Stimulated activated CD8-positive, alpha-beta memory T cell treated with anti-CD3 and anti-CD28 coated beads, Interleukin-4, amount 100 ng/mL, for 1 hour (primary cell): ENCODE data around the gene ZNF284.
A peak's percentile ranks its signal among the peaks of the same experiment; 100 is the strongest.

Source experiments
- DNase-seq, 2 donors: peaks; one replicate each; pipeline ENCODE4 v3.0.0-alpha.2; 2020; ENCODE audit warnings: low read depth in 2 of 2, low spot score in 1 of 2

ZNF284 gene

DNA sequence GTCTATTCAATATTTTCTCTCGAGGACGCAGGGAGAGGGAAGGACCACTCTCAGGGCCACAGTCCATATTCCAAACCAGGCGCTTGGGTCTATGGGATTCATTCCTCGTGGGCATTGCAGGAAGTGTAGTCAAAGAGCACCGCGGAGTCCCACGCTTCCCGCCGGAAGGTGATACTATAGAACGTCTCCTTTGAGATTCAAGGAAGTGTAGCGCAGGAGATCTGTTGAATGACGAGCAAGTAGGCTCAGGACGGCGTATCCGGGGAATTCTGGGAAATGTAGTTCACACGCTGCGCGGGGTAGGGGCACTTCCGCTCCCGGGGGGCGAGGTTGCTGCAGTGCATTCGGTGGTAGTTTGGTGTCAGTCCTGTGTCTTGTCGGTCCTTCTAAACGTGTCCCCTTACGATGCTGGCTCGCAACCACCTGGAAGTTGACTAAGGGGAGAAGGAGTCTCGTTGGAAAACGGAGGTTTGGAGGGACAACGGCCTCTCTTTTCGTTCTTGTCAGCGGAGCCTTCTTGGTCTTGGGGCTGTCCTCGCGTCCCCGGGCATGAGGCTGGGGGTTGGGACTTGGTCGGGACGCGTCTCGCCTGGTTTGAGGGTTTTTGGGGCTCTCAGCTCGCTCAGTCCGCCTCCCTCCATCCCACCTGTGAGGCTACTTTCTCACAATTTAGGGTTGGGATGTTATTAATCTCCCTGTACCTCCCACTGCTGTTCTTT is at the start of gene ZNF284:
Gene ZNF284 (plus strand): TSS at position 336 of the 719 bp plus-strand sequence. CDS start 4,231 bp downstream, outside the sequence.
- peak in 1 of 2 donors; percentile 63 for DNase-seq

DNA sequence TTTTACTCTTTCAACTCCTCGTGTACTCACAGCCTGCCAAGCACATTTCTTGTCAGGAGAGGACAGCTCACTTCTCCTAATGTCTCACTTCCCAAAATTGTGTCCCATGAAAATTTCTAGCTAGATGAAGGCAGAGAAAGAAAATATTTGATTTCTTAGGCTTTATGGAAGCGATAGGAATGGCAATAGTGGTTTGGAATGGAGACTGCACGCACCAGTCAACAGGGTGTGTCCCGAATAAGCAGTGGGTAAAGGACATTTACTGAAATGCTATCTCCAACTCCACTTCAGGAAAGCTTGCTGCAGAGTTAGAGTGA is 47.1 kb upstream of the ZNF284 start:
- DNase-seq: no peak

DNA sequence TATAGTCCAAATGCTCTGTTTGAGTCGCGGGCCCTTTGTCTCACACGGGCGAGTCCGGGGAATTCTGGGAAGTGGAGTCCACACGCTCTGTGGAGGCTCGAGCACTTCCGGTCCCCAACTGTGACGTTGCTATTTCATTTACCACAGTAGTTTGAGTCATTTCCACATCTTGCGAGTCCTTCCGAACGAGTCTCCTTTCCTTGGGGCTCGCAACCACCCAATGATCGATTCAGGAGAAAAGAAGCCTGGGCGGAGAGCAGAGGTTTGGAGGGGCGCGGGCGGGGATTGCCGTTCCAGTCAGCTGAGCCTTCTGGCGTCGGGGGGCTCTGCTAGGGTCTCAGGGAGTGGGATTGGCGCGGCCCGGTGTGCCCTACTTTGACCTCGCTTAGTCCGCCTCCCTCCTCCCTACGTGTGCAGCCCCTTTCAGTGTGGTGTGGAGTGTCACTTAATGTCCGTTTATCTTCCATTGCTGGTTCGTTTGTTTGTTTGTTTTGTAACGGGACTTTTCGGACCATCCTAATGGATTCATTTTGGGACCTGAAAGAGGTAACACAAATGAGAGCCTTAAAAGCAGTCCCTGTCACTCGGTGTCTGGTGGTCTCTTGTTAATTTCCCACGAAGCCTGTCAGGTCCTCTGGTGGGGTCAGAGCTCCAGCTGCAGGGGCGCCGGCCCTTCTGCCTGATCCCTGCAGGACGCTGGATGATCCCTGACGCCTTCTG is 46.6 kb upstream of the ZNF284 start, which contains the start of gene ZNF222:
Gene ZNF222 (plus strand): TSS at position 163 of the 720 bp plus-strand sequence. CDS start 58 bp downstream, at position 221.
- peak; percentile 54 to 55 for DNase-seq

DNA sequence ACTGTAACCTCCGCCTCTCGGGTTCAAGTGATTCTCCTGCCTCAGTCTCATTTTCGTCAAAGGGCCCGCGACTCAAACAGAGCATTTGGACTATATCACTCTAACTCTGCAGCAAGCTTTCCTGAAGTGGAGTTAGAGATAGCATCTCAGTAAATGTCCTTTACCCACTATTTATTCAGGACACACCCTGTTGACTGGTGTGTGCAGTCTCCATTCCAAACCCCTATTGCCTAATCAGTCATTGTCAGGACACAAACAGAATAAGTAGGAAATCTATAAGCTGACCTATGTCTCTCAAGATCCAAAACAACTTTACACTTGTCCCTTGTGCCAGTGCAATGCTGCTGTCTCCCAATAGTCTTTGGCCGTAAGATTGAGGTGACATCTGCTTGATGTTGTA is 45.3 kb upstream of the ZNF284 start:
- no peak for DNase-seq

DNA sequence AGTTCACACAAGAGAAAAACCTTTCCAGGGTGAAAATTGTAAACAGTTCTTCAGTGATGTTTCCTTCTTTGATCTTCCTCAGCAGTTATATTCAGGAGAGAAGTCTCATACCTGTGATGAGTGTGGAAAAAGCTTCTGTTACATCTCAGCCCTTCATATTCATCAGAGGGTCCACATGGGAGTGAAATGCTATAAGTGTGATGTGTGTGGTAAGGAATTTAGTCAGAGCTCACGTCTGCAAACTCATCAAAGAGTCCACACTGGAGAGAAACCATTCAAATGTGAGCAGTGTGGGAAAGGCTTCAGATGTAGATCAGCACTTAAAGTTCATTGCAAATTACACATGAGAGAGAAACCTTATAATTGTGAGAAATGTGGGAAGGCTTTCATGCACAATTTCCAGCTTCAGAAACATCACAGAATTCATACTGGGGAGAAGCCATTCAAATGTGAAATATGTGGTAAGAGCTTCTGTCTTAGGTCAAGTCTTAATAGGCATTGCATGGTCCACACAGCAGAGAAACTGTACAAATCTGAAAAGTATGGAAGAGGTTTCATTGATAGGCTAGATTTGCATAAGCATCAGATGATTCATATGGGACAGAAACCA is 39.9 kb upstream of the ZNF284 start:
- DNase-seq: no peak

DNA sequence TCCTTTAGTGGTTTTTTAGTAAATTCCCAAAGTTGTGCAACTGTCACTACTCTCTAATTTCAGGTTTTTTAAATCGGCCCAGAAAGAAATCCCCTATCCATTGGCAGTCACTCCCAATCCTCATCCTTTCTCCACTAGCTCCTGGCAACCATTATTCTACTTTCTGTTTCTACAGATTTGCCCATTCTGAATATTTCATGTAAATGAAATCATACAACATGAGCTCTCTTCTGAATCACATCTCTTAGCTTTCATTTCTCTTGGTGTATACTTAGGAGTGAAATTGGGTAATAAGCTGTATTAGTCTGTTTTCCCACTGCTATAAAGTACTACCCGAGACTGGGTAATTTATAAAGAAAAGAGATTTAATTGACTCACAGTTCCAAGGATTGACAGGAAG is 29.8 kb upstream of the ZNF284 start:
- DNase-seq: no peak

DNA sequence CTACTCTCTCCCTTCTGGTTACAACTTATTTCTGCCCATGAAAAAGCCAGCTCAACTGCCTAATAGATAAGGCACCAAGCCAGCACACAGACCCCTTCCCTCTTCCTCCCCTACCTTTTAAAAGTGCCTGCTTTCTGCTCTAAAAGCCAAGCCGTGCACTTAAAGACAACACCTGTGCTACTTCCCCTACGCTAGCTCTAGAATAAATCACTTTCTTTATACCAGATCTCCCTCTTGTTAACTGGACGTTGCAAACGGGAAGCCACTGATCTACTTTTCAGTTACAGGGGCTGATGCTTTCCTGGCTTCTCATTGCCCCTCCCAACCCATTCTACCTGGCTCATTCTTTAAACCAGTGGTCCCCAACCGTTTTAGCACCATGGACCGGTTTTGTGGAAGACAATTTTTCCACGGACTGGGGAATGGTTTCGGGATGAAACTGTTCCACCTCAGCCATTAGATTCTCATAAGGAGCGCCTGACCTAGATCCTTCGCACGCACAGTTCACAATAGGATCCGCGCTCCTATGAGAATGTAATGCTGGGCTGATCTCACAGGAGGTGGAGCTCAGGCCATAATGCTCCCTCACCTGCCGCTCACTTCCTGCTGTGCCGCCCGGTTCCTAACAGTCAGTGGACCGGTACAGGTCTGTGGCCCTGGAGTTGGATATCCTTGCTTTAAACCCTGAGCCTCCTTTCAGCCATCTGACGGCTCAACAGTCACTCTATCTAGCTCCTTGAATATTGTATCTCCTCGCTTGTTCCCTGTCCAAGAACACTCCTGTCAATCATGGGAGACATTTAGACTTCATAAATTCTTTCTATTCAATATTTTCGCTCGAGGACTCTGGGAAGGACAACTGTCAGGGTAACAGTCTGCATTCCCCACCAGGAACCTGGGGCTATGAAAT is 21.0 kb upstream of the ZNF284 start:
- DNase-seq: no peak

DNA sequence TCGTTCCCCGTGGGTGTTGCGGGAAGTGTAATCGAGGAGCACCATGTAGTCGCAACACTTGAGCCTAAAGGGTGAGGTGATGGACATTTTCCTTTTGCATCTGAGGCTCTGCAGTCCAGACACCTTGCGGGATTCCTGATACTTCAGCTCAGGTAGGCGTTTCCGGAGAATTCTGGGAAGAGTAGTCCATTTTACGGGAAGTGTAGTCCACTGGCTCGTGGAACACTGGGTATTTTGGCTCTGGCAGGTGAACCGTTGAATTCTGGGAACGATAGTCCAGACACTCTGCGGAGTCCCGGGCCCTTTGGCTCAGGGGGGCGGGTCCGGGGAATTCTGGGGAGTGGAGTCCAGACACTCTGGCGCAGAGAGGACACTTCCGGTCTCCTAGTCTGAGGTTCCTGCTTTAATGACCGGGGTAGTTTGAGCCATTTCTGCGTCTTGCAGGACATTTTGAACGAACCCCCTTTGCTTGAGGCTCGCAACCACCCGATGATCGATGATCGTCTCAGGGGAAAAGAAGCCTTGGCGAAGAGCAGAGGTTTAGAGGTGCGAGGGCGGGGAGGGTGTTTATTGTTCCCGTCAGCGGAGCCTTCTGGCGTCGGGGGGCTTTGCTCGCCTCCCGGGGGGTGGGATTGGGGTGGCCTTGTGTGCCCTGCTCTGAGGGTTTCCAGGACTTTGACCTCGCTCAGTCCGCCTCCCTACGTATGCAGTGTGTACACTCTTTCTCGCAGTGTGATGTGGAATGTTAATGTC is 20.1 kb upstream of the ZNF284 start, which contains the start of gene ZNF223:
Gene ZNF223 (plus strand): TSS at position 387 of the 753 bp plus-strand sequence. CDS start 3,141 bp downstream, outside the sequence.
- peak in 1 of 2 donors; percentile 33 for DNase-seq

DNA sequence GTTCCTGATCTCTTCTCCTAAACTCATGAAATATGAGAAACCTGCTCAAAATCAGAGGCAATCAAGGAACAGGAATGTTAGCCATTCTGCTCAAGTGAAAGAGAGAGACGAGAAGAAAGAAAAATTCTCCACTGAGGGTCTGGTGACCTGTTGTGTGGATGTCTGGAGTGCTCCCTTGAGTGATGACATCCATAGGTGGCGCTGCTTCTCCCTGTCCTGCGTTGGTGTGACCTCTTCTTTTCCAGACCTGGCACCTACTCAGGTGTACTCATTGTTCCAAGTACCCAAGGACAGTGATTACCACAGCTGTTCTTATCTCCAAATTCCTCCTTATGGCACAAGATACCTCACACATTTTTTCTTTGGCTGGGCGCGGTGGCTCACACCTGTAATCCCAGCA is 16.1 kb upstream of the ZNF284 start:
- DNase-seq: no peak

DNA sequence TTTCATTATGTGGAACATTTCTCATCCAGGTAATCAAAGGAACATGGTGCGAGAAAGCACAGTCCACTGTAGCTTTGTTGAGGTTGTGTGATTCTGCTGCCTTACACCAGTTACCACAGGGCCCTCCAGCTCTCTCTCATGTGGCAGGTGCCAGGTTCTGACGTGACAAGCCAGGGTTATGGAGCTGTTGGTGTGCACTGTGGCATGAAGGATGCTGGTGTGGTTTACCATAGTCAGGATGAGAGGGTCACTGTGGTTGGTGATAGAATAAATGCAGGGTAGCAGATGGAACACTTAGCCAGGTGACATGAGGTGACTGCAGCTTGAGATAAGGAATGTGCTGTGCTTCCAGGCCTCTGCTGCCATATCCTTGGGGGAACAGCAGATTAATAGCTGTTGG is 12.7 kb upstream of the ZNF284 start:
- no peak for DNase-seq

DNA sequence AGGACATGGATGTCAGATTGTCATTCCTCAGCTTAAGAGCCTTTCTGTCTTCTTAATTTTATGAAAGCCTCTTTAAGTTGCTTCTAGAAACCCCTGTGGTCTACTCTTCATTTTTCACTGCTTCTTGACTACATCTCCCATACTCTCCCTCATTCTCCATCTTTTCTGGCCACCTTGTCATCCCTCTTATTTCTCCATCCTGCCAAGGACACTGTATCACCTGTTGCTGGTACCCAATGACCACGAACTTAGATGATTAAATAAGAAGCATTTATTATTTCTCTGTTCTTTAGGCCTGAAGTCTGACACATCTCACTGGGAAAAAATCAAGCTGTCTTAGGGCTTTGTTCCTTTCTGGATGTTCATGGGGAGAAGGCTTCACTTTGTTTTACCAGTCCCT is 10.9 kb upstream of the ZNF284 start:
- DNase-seq: no peak

DNA sequence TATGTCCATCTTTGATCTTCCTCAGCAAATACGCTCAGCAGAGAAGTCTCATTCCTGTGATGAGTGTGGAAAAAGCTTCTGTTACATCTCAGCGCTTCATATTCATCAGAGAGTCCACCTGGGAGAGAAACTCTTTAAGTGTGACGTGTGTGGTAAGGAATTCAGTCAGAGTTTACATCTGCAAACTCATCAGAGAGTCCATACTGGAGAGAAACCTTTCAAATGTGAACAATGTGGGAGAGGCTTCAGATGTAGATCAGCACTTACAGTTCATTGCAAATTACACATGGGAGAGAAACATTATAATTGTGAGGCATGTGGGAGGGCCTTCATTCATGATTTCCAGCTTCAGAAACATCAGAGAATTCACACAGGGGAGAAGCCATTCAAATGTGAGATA is 5.7 kb upstream of the ZNF284 start:
- DNase-seq: no peak

DNA sequence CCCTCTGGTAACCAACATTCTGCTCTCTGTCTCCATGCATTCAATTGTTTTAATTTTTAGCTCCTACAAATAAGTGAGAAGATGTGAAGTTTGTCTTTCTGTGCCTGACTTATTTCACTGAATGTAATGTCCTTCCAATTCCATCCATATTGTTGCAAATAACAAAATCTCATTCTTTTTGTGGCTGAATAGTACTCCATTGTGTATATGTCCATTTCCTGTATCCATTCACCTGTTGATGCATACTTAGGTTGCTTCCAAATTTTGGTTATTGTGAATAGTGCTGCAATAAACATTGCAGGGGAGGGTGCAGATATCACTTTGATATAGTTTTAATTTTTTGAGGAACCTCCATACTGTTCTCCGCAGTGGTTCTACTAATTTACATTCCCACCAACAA is 2.5 kb upstream of the ZNF284 start:
- no peak for DNase-seq

DNA sequence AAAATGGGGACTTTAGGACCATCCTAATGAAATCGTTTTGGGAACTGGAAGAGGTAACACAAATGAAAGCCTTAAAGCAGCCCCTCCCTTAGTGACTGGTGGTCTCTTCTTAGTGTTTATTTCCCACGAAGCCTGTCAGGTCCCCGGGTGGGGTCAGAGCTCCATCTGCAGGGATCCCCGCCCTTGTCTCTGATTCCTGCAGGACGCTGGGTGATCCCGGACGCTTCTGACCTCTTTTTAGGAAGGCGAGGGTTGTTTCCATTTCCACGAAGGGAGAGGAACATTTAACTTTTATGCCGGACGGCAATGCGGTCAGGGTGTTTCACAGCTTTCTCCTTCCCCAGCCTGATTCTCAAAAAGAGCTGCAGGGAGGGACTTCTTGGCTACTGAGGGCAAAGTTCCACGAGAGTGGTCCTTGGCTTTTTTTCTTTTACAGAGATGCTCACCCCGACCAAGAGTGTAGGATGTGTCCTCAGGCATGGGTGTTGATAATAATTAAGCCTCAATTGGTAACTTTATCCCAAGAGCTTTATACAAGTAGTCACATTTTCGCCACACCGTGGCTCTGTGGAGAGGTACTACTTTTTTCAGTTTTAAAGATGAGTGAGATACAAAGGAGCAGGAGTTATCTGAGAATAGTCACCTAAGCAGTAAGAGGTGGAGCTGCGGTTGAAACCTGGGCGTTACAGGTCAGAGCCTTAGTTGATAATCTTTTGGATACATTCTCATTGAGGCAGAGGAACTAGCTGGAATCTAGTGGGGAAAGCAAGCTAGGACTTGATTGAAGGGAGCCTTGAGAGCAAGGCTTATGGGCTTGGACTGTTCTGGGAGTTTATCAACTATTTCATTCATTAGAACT is 813 bp downstream of the ZNF284 start:
- no peak for DNase-seq

DNA sequence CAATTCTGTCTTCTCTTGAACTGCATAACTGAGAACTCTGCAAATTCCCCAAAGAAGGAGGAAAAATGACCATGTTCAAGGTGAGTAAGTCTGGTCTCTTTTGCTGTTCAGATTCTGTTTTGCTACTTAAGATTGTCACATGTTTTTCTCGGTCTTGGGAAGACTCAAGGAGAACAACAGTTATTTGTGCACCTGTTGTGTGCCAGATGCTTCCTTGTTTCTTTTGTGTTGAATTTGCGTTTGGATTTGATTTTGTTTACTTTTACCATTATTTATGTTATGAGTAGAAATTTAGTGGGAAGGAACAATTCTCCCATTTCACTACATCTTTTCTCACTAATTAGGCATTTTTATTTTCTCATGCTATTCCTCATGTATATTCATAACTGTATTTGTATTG is 4.4 kb downstream of the ZNF284 start:
- no peak for DNase-seq

DNA sequence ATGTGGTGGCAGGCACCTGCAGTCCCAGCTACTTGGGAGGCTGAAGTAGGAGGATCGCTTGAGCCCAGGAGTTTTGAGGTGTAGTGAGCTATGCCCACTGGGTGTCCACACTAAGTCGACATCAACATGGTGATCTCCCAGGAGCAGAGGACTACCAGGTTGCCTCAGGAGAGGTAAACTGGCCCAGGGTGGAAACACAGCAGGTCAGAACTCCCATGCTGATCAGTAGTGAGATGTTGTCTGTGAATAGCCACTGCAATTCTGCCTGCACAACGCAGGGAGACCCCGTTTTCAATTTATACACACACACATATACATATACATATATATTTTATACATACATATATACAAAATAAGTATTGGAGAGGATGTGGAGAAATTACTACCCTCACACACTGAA is 20.1 kb downstream of the ZNF284 start:
- DNase-seq: no peak

DNA sequence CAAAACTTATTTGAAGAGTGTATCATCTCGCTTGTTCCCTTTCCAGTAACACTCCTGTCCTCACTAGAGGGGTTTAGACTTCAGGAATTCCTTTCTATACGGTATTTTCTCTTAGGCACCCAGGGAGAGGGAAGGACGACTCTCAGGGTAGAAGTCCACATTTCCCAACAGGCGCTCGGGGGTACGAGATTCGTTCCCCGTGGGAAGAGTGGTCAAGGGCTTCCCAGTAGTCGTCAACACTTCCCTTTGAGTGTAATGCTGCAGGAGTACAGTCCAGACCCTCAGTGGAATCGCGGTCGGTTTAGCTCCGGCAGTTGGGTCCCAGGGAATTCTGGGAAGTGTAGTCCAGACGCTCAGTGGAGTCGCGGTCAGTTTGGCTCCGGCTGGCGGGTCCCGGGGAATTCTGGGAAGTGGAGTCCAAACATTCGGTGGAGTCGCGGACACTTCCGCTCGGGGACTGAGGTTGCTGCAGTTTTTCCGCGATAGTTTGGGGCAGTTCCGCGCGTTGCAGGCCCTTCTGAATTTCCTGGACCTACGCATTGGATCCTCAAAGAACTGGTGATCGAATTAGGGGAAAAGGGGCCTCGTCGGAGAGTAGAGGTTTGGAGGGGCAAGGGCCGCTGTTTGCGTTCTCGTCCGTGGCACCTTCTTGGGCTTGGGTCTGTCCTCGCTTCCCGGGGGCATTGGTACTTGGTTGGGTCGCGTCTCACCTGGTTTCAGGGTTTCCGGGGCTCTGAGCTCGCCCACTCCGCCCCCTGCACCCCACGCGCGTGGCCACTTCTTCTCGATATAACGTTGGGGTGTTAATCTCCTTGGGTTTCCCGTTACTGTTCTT is 22.2 kb downstream of the ZNF284 start, which contains the start of gene ZNF224:
Gene ZNF224 (plus strand): TSS at position 431 of the 835 bp plus-strand sequence. CDS start 3,513 bp downstream, outside the sequence.
- peak; percentile 49 to 59 for DNase-seq

DNA sequence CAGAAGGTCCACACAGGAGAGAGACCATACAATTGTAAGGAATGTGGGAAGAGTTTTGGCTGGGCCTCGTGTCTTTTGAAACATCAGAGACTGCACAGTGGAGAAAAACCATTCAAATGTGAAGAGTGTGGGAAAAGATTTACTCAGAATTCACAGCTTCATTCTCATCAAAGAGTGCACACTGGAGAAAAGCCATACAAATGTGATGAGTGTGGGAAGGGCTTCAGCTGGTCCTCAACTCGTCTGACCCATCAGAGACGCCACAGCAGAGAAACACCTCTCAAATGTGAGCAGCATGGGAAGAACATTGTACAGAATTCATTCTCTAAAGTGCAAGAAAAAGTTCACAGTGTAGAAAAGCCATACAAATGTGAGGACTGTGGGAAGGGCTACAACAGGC is 35.8 kb downstream of the ZNF284 start:
- no peak for DNase-seq
